ENCODE data around the gene SPACA7. TPM values are rescaled to one million over a fixed set of nuclear protein-coding genes. Genes with fewer than 3 reads are reported as not detected.

SPACA7 gene
- polyA plus RNA-seq, result not detected in 2 replicates

GRCh38 chr13:112376050-112376681 is at the start of gene SPACA7:
TSS of gene SPACA7 (plus strand) at chr13:112376355. CDS start at chr13:112376386, 31 bp downstream.

Other genes starting within 250 kb of the SPACA7 start
- gene TUBGCP3, start 211.8 kb downstream of the SPACA7 start, polyA plus RNA-seq, result 6.8 and 9.6 TPM in 2 replicates

All from Purkinje cell (primary cell).